ENCODE results near the gene NUB1.

The NUB1 gene

GRCh38 chr7:151423936-151424335 lies 82.3 kb downstream of the NUB1 start:
- FAIRE-seq (no peak), DNase-seq (ENCODE audit: insufficient read length, low spot score) (no peak)
- TF ChIP-seq POLR2A (IDR thresholded peaks at IDR 0.05; ENCODE audit: low read depth, low read length): no peak

GRCh38 chr7:151424799-151425198 lies 83.2 kb downstream of the NUB1 start:
- TF ChIP-seq POLR2A (IDR thresholded peaks at IDR 0.05; ENCODE audit: low read depth, low read length): no peak
- FAIRE-seq: no peak
- no peak for DNase-seq (ENCODE audit: insufficient read length, low spot score)

- TF ChIP-seq POLR2A (IDR thresholded peaks at IDR 0.05; ENCODE audit: low read depth, low read length): no peak
- DNase-seq (ENCODE audit: insufficient read length, low spot score): no peak
- no peak for FAIRE-seq
Measured at GRCh38 chr7:151425670-151426440, 84.2 kb downstream of the NUB1 start.

GRCh38 chr7:151426441-151426903 lies 84.9 kb downstream of the NUB1 start:
- peak; percentile 72 for DNase-seq (ENCODE audit: insufficient read length, low spot score)
- FAIRE-seq: peak; percentile 77
- TF ChIP-seq POLR2A (IDR thresholded peaks at IDR 0.05; ENCODE audit: low read depth, low read length): no peak

GRCh38 chr7:151426904-151427704 lies 85.5 kb downstream of the NUB1 start:
- FAIRE-seq (no peak), DNase-seq (ENCODE audit: insufficient read length, low spot score) (no peak)
- TF ChIP-seq POLR2A (IDR thresholded peaks at IDR 0.05; ENCODE audit: low read depth, low read length): no peak

- FAIRE-seq: no peak
- no peak for TF ChIP-seq POLR2A (IDR thresholded peaks at IDR 0.05; ENCODE audit: low read depth, low read length)
- no peak for DNase-seq (ENCODE audit: insufficient read length, low spot score)
Measured at GRCh38 chr7:151427705-151428377, 86.2 kb downstream of the NUB1 start.
